Thyroid gland (tissue), 4 donors: ENCODE results near the gene RPS15. TPM values are rescaled to one million over a fixed set of nuclear protein-coding genes. Genes with fewer than 3 reads are reported as not detected.

Experiments used
- DNase-seq, 2 donors: peaks; one replicate each; pipeline ENCODE4 v3.0.0-alpha.2; 2019
- H3K27ac ChIP-seq, 3 donors: fragments of 200-600 bp; sonication (generic); 1 replicate in 2 of 3; 2 replicates in 1 of 3; pipeline ENCODE4 v1.5.1; 2016 to 2019; ENCODE audit warnings: mild to moderate bottlenecking in 1 of 3, moderate library complexity in 1 of 3
- H3K27me3 ChIP-seq: fragments of 200-600 bp; sonication (generic); one replicate; pipeline ENCODE4 v1.5.1; 2019
- H3K36me3 ChIP-seq, 2 donors: fragments of 200-600 bp; sonication (generic); one replicate each; pipeline ENCODE4 v1.5.1; 2016 to 2019
- H3K4me1 ChIP-seq, 2 donors: fragments of 200-600 bp; sonication (generic); one replicate each; pipeline ENCODE4 v1.5.1; 2017 to 2019
- H3K4me3 ChIP-seq, 3 donors: fragments of 200-600 bp; sonication (generic); replicated peaks in 1 of 3; 1 replicate in 2 of 3; 2 replicates in 1 of 3; pipeline ENCODE4 v1.5.1; 2016; ENCODE audit warnings: mild to moderate bottlenecking in 1 of 3
- H3K9me3 ChIP-seq: fragments of 200-600 bp; sonication (generic); one replicate; pipeline ENCODE4 v1.5.1; 2017
- POLR2A ChIP-seq, 2 donors: fragments of 450-650 bp; IDR thresholded peaks; one replicate each; pipeline ENCODE4 v1.6.1; 2017; ENCODE audit warnings: antibody characterized with exemption in 2 of 2, mild to moderate bottlenecking in 2 of 2, moderate library complexity in 1 of 2
- WGBS, 2 donors: methylation state at CpG; one replicate each; pipeline ENCODE4 v1.1.5; 2017; 5-methylcytosine and 5-hydroxymethylcytosine counted together
- intact Hi-C: fragments of 100-400 bp; cut with DNase I; formaldehyde crosslinking; loops from one replicate; pipeline ENCODE4 v1.15.1; 2023
- total RNA-seq, 4 donors: library from RNA; depleted of rRNA; stranded (reverse); fragments of >200 nt; gene quantifications; one replicate each; pipeline ENCODE4 v1.2.3, GENCODE V29; 2016
- TF ChIP-seq, protein P1 (sequence below), 6 experiments: fragments of 200-600 bp in 3 of 6; fragments of 450-650 bp in 3 of 6; sonication (generic) in 3 of 6; IDR thresholded peaks; one replicate each; pipeline ENCODE4 v1.5.1; 2016 to 2019; ENCODE audit warnings: antibody characterized with exemption in 6 of 6, mild to moderate bottlenecking in 2 of 6, inconsistent platforms in 1 of 6, moderate library complexity in 1 of 6

Gene RPS15
- total RNA-seq, 4 donors from 2014 or later: 1,760 to 2,977 (median 2,488) TPM

DNA sequence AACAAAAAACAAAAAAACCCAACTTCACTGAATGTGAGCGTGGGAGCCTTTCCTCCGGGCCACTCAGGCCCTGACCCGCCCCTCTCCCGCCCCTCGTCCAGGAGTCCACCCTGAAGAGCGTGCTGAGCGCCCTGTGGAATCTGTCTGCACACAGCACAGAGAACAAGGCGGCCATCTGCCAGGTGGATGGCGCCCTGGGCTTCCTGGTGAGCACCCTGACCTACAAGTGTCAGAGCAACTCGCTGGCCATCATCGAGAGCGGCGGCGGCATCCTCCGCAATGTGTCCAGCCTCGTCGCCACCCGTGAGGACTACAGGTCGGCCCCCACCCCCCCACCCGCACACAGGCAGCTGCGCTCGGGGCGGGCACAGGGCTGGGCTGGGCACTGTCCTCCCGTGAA is 23.7 kb downstream of the RPS15 start:
- H3K36me3 ChIP-seq: no peaks in the 10 kb centered on the region
- 89 to 91% methylated on average over 8 to 14 of the region's 24 CpGs for WGBS, 2 donors
- DNase-seq: no peak
- no peak overlapping the region for H3K27ac ChIP-seq
- H3K27me3 ChIP-seq: peaks cover 12% of the 10 kb centered on the region
- intact Hi-C loops: no loop called here
- peaks cover 4 to 13% of the 10 kb centered on the region in 2 donors for H3K4me1 ChIP-seq
- no peak for TF ChIP-seq POLR2A (IDR thresholded peaks at IDR 0.05)
- TF ChIP-seq, protein P1, sequence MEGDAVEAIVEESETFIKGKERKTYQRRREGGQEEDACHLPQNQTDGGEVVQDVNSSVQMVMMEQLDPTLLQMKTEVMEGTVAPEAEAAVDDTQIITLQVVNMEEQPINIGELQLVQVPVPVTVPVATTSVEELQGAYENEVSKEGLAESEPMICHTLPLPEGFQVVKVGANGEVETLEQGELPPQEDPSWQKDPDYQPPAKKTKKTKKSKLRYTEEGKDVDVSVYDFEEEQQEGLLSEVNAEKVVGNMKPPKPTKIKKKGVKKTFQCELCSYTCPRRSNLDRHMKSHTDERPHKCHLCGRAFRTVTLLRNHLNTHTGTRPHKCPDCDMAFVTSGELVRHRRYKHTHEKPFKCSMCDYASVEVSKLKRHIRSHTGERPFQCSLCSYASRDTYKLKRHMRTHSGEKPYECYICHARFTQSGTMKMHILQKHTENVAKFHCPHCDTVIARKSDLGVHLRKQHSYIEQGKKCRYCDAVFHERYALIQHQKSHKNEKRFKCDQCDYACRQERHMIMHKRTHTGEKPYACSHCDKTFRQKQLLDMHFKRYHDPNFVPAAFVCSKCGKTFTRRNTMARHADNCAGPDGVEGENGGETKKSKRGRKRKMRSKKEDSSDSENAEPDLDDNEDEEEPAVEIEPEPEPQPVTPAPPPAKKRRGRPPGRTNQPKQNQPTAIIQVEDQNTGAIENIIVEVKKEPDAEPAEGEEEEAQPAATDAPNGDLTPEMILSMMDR (IDR thresholded peaks at IDR 0.05): no peak
- H3K9me3 ChIP-seq: no peaks in the 10 kb centered on the region
- H3K4me3 ChIP-seq: no peak overlapping the region

DNA sequence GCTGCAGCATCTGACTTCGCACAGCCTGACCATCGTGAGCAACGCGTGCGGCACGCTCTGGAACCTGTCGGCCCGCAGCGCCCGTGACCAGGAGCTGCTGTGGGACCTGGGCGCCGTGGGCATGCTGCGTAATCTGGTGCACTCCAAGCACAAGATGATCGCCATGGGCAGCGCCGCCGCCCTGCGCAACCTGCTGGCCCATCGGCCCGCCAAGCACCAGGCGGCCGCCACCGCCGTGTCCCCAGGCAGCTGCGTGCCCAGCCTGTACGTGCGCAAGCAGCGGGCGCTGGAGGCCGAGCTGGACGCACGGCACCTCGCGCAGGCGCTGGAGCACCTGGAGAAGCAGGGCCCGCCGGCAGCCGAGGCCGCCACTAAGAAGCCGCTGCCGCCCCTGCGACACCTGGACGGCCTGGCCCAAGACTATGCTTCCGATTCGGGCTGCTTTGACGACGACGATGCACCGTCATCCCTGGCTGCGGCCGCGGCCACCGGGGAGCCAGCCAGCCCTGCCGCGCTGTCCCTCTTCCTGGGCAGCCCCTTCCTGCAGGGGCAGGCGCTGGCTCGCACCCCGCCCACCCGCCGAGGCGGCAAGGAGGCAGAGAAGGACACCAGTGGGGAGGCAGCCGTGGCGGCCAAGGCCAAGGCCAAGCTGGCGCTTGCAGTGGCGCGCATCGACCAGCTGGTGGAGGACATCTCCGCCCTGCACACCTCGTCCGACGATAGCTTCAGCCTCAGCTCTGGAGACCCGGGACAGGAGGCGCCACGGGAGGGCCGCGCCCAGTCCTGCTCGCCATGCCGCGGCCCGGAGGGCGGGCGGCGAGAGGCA is 27.2 kb downstream of the RPS15 start:
- peaks cover 19 to 42% of the 10 kb centered on the region in 2 donors for H3K4me1 ChIP-seq
- H3K27me3 ChIP-seq: peaks cover 37% of the 10 kb centered on the region
- H3K36me3 ChIP-seq: no peaks in the 10 kb centered on the region
- peak; percentile 45 to 47 for DNase-seq
- no peak overlapping the region for H3K27ac ChIP-seq
- TF ChIP-seq, protein P1 (IDR thresholded peaks at IDR 0.05): peak in 4 of 6 experiments; percentile 11 to 53 (median 30)
- no peak for TF ChIP-seq POLR2A (IDR thresholded peaks at IDR 0.05)
- H3K4me3 ChIP-seq: no peak overlapping the region
- H3K9me3 ChIP-seq: no peaks in the 10 kb centered on the region
- WGBS, 2 donors: 55% methylated on average over 13 of the region's 83 CpGs; no CpG with 5 or more reads in 1 of the 2 donors
- intact Hi-C loops: no loop called here

DNA sequence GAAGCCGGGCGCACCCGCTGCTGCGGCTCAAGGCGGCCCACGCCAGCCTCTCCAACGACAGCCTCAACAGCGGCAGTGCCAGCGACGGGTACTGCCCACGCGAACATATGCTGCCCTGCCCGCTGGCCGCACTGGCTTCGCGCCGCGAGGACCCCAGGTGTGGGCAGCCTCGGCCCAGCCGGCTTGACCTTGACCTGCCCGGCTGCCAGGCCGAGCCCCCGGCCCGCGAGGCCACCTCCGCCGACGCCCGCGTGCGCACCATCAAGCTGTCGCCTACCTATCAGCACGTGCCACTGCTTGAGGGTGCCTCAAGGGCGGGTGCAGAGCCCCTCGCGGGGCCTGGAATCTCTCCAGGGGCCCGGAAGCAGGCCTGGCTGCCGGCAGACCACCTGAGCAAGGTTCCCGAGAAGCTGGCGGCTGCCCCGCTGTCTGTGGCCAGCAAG is 27.8 kb downstream of the RPS15 start:
- peaks cover 43% of the 10 kb centered on the region for H3K27me3 ChIP-seq
- WGBS, 2 donors: 31% methylated on average over 7 of the region's 41 CpGs; no CpG with 5 or more reads in 1 of the 2 donors
- TF ChIP-seq, protein P1 (IDR thresholded peaks at IDR 0.05): no peak
- no peak for TF ChIP-seq POLR2A (IDR thresholded peaks at IDR 0.05)

DNA sequence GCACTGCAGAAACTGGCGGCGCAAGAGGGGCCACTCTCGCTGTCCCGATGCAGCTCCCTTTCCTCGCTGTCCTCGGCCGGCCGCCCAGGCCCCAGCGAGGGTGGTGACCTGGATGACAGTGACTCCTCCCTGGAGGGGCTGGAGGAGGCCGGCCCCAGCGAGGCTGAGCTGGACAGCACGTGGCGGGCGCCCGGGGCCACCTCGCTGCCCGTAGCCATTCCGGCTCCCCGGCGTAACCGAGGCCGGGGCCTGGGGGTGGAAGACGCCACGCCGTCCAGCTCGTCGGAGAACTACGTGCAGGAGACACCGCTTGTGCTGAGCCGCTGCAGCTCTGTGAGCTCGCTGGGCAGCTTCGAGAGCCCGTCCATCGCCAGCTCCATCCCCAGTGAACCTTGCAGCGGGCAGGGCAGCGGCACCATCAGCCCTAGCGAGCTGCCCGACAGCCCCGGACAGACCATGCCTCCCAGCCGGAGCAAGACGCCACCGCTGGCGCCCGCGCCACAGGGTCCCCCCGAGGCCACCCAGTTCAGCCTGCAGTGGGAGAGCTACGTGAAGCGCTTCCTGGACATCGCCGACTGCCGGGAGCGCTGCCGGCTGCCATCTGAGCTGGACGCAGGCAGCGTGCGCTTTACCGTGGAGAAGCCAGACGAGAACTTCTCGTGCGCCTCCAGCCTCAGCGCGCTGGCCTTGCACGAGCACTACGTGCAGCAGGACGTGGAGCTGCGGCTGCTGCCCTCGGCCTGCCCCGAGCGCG is 28.4 kb downstream of the RPS15 start:
- intact Hi-C loops: no loop called here
- no peak for DNase-seq
- H3K27ac ChIP-seq: no peak overlapping the region
- H3K4me1 ChIP-seq: peaks cover 29 to 55% of the 10 kb centered on the region in 2 donors
- peaks cover 47% of the 10 kb centered on the region for H3K27me3 ChIP-seq
- no peak overlapping the region for H3K4me3 ChIP-seq
- H3K36me3 ChIP-seq: no peaks in the 10 kb centered on the region
- TF ChIP-seq POLR2A (IDR thresholded peaks at IDR 0.05): no peak
- TF ChIP-seq, protein P1 (IDR thresholded peaks at IDR 0.05): no peak
- 25 to 40% methylated on average over 4 to 8 of the region's 70 CpGs for WGBS, 2 donors
- H3K9me3 ChIP-seq: no peaks in the 10 kb centered on the region

More for the DNA sequence above, 27.8 kb downstream of the RPS15 start:
- no peak for DNase-seq
- peaks cover 26 to 49% of the 10 kb centered on the region in 2 donors for H3K4me1 ChIP-seq
- H3K27ac ChIP-seq: no peak overlapping the region
- intact Hi-C loops: no loop called here
- H3K36me3 ChIP-seq: no peaks in the 10 kb centered on the region
- H3K4me3 ChIP-seq: no peak overlapping the region
- no peaks in the 10 kb centered on the region for H3K9me3 ChIP-seq

DNA sequence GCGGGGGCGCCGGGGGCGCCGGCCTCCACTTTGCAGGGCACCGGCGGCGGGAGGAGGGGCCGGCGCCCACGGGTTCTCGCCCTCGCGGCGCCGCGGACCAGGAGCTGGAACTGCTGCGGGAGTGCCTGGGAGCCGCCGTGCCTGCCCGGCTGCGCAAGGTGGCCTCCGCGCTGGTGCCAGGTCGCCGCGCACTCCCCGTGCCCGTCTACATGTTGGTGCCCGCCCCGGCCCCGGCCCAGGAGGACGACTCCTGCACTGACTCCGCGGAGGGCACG is 29.0 kb downstream of the RPS15 start:
- intact Hi-C loops: no loop called here
- whole genome bisulfite sequencing, 2 donors: no CpG with 5 or more reads among the region's 36 CpGs
- H3K4me3 ChIP-seq: no peak overlapping the region
- H3K9me3 ChIP-seq: no peaks in the 10 kb centered on the region
- no peaks in the 10 kb centered on the region for H3K36me3 ChIP-seq
- no peak for TF ChIP-seq POLR2A (IDR thresholded peaks at IDR 0.05)
- TF ChIP-seq, protein P1 (IDR thresholded peaks at IDR 0.05): no peak
- DNase-seq: no peak
- peaks cover 29 to 58% of the 10 kb centered on the region in 2 donors for H3K4me1 ChIP-seq
- no peak overlapping the region for H3K27ac ChIP-seq
- peaks cover 51% of the 10 kb centered on the region for H3K27me3 ChIP-seq
